H9 (cell line): Measurements from ENCODE around the gene R3HDML. TPM values are rescaled to one million over a fixed set of nuclear protein-coding genes. Genes with fewer than 3 reads are reported as not detected.

Experiments used
- DNase-seq: peaks from one replicate; pipeline ENCODE4 v3.0.0-alpha.2; 2017
- H2AFZ ChIP-seq: one replicate; pipeline ENCODE4 v1.6.1; 2013; ENCODE audit warnings: mild to moderate bottlenecking, low read length, control low read depth, moderate library complexity
- H2AK5ac ChIP-seq: 2 replicates; pipeline ENCODE4 v1.6.1; 2013; ENCODE audit warnings: low read length, control low read depth, mixed read lengths; ENCODE audit not compliant: insufficient read length
- H2BK120ac ChIP-seq: one replicate; pipeline ENCODE4 v1.6.1; 2013; ENCODE audit warnings: low read depth, mild to moderate bottlenecking, low read length, control low read depth, inconsistent platforms; ENCODE audit not compliant: poor library complexity, severe bottlenecking
- H2BK12ac ChIP-seq: 2 replicates; pipeline ENCODE4 v1.6.1; 2013; ENCODE audit warnings: low read length, control low read depth, mixed read lengths, low read depth; ENCODE audit not compliant: insufficient read length
- H2BK15ac ChIP-seq: 2 replicates; pipeline ENCODE4 v1.6.1; 2013; ENCODE audit warnings: low read depth, low read length, control low read depth
- H2BK20ac ChIP-seq: one replicate; pipeline ENCODE4 v1.6.1; 2013; ENCODE audit warnings: low read depth, mild to moderate bottlenecking, low read length, control low read depth, inconsistent platforms; ENCODE audit not compliant: poor library complexity, severe bottlenecking
- H2BK5ac ChIP-seq: 2 replicates; pipeline ENCODE4 v1.6.1; 2013; ENCODE audit warnings: low read length, control low read depth, mixed read lengths; ENCODE audit not compliant: insufficient read length
- H3K14ac ChIP-seq: 2 replicates; pipeline ENCODE4 v1.6.1; 2013; ENCODE audit warnings: low read length, control low read depth; ENCODE audit not compliant: insufficient read depth
- H3K18ac ChIP-seq: 2 replicates; pipeline ENCODE4 v1.6.1; 2013; ENCODE audit warnings: low read depth, mild to moderate bottlenecking, mixed read lengths, low read length, control low read depth; ENCODE audit not compliant: insufficient read length
- H3K23ac ChIP-seq: 2 replicates; pipeline ENCODE4 v1.6.1; 2013; ENCODE audit warnings: low read length, control low read depth, mixed read lengths, low read depth; ENCODE audit not compliant: insufficient read length
- H3K23me2 ChIP-seq: 2 replicates; pipeline ENCODE4 v1.6.1; 2013; ENCODE audit warnings: low read depth, mild to moderate bottlenecking, mixed read lengths, low read length, control low read depth; ENCODE audit not compliant: insufficient read length, poor library complexity, severe bottlenecking
- H3K27ac ChIP-seq: 2 replicates; pipeline ENCODE4 v1.5.1; 2013; ENCODE audit warnings: low read length, control low read depth, mixed read lengths, low read depth; ENCODE audit not compliant: insufficient read length
- H3K27me3 ChIP-seq: 2 replicates; pipeline ENCODE4 v1.6.1; 2013; ENCODE audit warnings: low read length, control low read depth, inconsistent platforms; ENCODE audit not compliant: insufficient read depth
- H3K4ac ChIP-seq: 2 replicates; pipeline ENCODE4 v1.6.1; 2013; ENCODE audit warnings: low read depth, mild to moderate bottlenecking, control low read depth, inconsistent platforms, low read length, moderate library complexity
- H3K4me1 ChIP-seq: 2 replicates; pipeline ENCODE4 v1.6.1; 2013; ENCODE audit warnings: low read length, control low read depth, inconsistent platforms; ENCODE audit not compliant: insufficient read depth
- H3K4me2 ChIP-seq: 2 replicates; pipeline ENCODE4 v1.6.1; 2013; ENCODE audit warnings: low read length, control low read depth, mixed read lengths; ENCODE audit not compliant: insufficient read length, insufficient read depth
- H3K56ac ChIP-seq: 2 replicates; pipeline ENCODE4 v1.6.1; 2013; ENCODE audit warnings: low read depth, mild to moderate bottlenecking, mixed read lengths, low read length, control low read depth; ENCODE audit not compliant: insufficient read length
- H3K79me1 ChIP-seq: 2 replicates; pipeline ENCODE4 v1.6.1; 2013; ENCODE audit warnings: low read depth, mild to moderate bottlenecking, moderate library complexity, low read length, control low read depth, inconsistent platforms; ENCODE audit not compliant: insufficient read depth, poor library complexity, severe bottlenecking
- H3K79me2 ChIP-seq: 2 replicates; pipeline ENCODE4 v1.6.1; 2013; ENCODE audit warnings: low read length, control low read depth, inconsistent platforms; ENCODE audit not compliant: insufficient read depth
- H3K9ac ChIP-seq: 2 replicates; pipeline ENCODE4 v1.6.1; 2013; ENCODE audit warnings: low read length, control low read depth, mixed read lengths; ENCODE audit not compliant: insufficient read length; ENCODE audit errors: extremely low read depth
- H3K9me3 ChIP-seq: one replicate; pipeline ENCODE4 v1.6.1; 2013; ENCODE audit warnings: low read depth, low read length, inconsistent platforms; ENCODE audit not compliant: control insufficient read depth
- H3T11ph ChIP-seq: one replicate; pipeline ENCODE4 v1.6.1; 2013; ENCODE audit warnings: mild to moderate bottlenecking, low read length, control low read depth, inconsistent platforms
- H4K20me1 ChIP-seq: one replicate; pipeline ENCODE4 v1.6.1; 2013; ENCODE audit not compliant: control insufficient read depth, insufficient read length, insufficient read depth
- H4K5ac ChIP-seq: 2 replicates; pipeline ENCODE4 v1.6.1; 2013; ENCODE audit warnings: low read depth, mild to moderate bottlenecking, mixed read lengths, low read length, control low read depth; ENCODE audit not compliant: insufficient read length
- H4K8ac ChIP-seq: replicated peaks from 2 replicates; pipeline ENCODE4 v1.6.1; 2013; ENCODE audit warnings: low read length, control low read depth, mixed read lengths, low read depth; ENCODE audit not compliant: insufficient read length
- H4K91ac ChIP-seq: 2 replicates; pipeline ENCODE4 v1.6.1; 2013; ENCODE audit warnings: low read depth, mild to moderate bottlenecking, moderate library complexity, mixed read lengths, low read length, control low read depth; ENCODE audit not compliant: insufficient read length
- H3K27ac Mint-ChIP-seq, 3 experiments: 2 replicates in 2 of 3; 3 replicates in 1 of 3; pipeline ENCODE4 v1.8.0; 2020 to 2021; ENCODE audit warnings: mixed read lengths in 3 of 3, mild to moderate bottlenecking in 1 of 3, moderate library complexity in 1 of 3
- H3K27me3 Mint-ChIP-seq: 2 replicates; pipeline ENCODE4 v1.8.0; 2021; ENCODE audit warnings: low read depth, mild to moderate bottlenecking, moderate library complexity, mixed read lengths
- H3K36me3 Mint-ChIP-seq, 3 experiments: 2 replicates in 2 of 3; 3 replicates in 1 of 3; pipeline ENCODE4 v1.8.0; 2020 to 2021; ENCODE audit warnings: low read depth in 3 of 3, mixed read lengths in 3 of 3; ENCODE audit not compliant: insufficient read depth in 1 of 3
- H3K4me1 Mint-ChIP-seq, 2 experiments: 2 replicates each; pipeline ENCODE4 v1.8.0; 2020; ENCODE audit warnings: mixed read lengths in 2 of 2
- H3K4me3 Mint-ChIP-seq, 2 experiments: 2 replicates in 1 of 2; 3 replicates in 1 of 2; pipeline ENCODE4 v1.8.0; 2020 to 2021; ENCODE audit warnings: mild to moderate bottlenecking in 2 of 2, mixed read lengths in 2 of 2, moderate library complexity in 1 of 2
- H3K9me3 Mint-ChIP-seq, 2 experiments: 2 replicates in 1 of 2; 3 replicates in 1 of 2; pipeline ENCODE4 v1.8.0; 2020; ENCODE audit warnings: mild to moderate bottlenecking in 2 of 2, mixed read lengths in 2 of 2, moderate library complexity in 1 of 2
- WGBS: extraction: QIAGEN DNeasy Blood & Tissue Kit; methylation state at CpG from one replicate; pipeline ENCODE4 v1.1.7; 2013; ENCODE audit warnings: missing lambda C conversion rate, low lambda C conversion rate, mixed read lengths; ENCODE audit not compliant: insufficient read length; ENCODE audit errors: extremely low coverage; 5-methylcytosine and 5-hydroxymethylcytosine counted together
- total RNA-seq: library from RNA; stranded (reverse); gene quantifications from 2 replicates; pipeline ENCODE4 v1.2.1, GENCODE V29; 2021
- TF ChIP-seq, protein P1 (sequence below): fragments of 200-600 bp; sonication (generic); conservative IDR thresholded peaks from 3 replicates; pipeline ENCODE4 v1.8.0; 2021; ENCODE audit warnings: antibody characterized with exemption, mild to moderate bottlenecking

Gene R3HDML
- total RNA-seq, 1 experiment from 2014 or later: not detected

DNA sequence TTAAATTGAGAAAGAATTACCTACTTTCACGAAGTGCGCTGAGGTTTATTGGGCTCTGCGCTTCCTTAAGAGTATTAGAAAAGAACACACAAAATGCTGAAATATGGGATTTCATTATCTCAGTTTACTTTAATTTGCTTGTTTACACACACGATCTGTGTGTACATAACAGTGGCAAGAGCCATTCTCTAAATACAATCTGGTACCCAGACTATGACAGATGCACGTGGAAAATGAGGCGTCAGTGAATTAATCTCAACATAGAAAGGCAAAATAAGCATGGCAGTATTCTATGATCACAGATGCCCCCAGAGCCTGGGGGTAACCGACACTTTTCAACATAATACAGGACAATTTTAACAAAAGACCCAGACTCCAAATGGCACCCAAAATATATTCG, 34.1 kb upstream of the R3HDML start:
- H3K79me1 ChIP-seq: no peaks in the 10 kb centered on the region
- H3K4me2 ChIP-seq: no peak overlapping the region
- no peak overlapping the region for H2BK5ac ChIP-seq
- H3K27ac ChIP-seq: no peak overlapping the region
- Mint-ChIP-seq H3K4me3 (no peak overlapping the region), H3K27me3 (no peaks in the 10 kb centered on the region), H3K36me3 (no peaks in the 10 kb centered on the region), H3K27ac (no peak overlapping the region), H3K4me1 (no peaks in the 10 kb centered on the region), H3K9me3 (no peaks in the 10 kb centered on the region; a peak in 1 of 5 replicates)
- no peak overlapping the region for H2BK12ac ChIP-seq
- H4K20me1 ChIP-seq: peaks cover 2% of the 10 kb centered on the region
- no peak overlapping the region for H3K56ac ChIP-seq
- no CpG with 5 or more reads among the region's 8 CpGs for WGBS
- no peaks in the 10 kb centered on the region for H3K9me3 ChIP-seq
- no peaks in the 10 kb centered on the region for H3K79me2 ChIP-seq
- H3K9ac ChIP-seq: no peak overlapping the region
- no peak overlapping the region for H4K91ac ChIP-seq
- H2BK15ac ChIP-seq: no peak overlapping the region
- no peak overlapping the region for H3K4ac ChIP-seq
- DNase-seq: no peak
- H3K27me3 ChIP-seq: no peaks in the 10 kb centered on the region
- no peak overlapping the region for H2BK20ac ChIP-seq
- no peak overlapping the region for H2BK120ac ChIP-seq
- no peak overlapping the region for H4K5ac ChIP-seq
- no peak overlapping the region for H2AK5ac ChIP-seq
- H3K23me2 ChIP-seq: no peaks in the 10 kb centered on the region
- H2AFZ ChIP-seq: no peak overlapping the region
- H3K4me1 ChIP-seq: no peaks in the 10 kb centered on the region
- no peak overlapping the region for H3K18ac ChIP-seq
- no peak overlapping the region for H4K8ac ChIP-seq
- no peak overlapping the region for H3K14ac ChIP-seq
- no peak overlapping the region for H3K23ac ChIP-seq
- no peak overlapping the region for H3T11ph ChIP-seq
- TF ChIP-seq, protein P1, sequence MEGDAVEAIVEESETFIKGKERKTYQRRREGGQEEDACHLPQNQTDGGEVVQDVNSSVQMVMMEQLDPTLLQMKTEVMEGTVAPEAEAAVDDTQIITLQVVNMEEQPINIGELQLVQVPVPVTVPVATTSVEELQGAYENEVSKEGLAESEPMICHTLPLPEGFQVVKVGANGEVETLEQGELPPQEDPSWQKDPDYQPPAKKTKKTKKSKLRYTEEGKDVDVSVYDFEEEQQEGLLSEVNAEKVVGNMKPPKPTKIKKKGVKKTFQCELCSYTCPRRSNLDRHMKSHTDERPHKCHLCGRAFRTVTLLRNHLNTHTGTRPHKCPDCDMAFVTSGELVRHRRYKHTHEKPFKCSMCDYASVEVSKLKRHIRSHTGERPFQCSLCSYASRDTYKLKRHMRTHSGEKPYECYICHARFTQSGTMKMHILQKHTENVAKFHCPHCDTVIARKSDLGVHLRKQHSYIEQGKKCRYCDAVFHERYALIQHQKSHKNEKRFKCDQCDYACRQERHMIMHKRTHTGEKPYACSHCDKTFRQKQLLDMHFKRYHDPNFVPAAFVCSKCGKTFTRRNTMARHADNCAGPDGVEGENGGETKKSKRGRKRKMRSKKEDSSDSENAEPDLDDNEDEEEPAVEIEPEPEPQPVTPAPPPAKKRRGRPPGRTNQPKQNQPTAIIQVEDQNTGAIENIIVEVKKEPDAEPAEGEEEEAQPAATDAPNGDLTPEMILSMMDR: no peak
